Neuronal stem cell (in vitro differentiated cells): ENCODE data around the gene NPHP1.
"Not testable (repeated sequence)": the region's sequence is repeated elsewhere in the genome, so short reads cannot be mapped to it uniquely, and the experiment has no call there.

Source experiments
- DNase-seq: peaks from one replicate; pipeline ENCODE4 v3.0.0-alpha.2; 2013; ENCODE audit warnings: low spot score
- H2AFZ ChIP-seq: one replicate; pipeline ENCODE4 v1.6.1; 2013; ENCODE audit warnings: mild to moderate bottlenecking, low read length, inconsistent platforms
- H2AK5ac ChIP-seq: 2 replicates; pipeline ENCODE4 v1.6.1; 2013; ENCODE audit warnings: low read depth, mild to moderate bottlenecking, inconsistent platforms, low read length, moderate library complexity, mixed read lengths
- H2BK120ac ChIP-seq: 2 replicates; pipeline ENCODE4 v1.6.1; 2013; ENCODE audit warnings: low read depth, mild to moderate bottlenecking, inconsistent platforms, low read length, moderate library complexity, mixed read lengths
- H2BK12ac ChIP-seq: one replicate; pipeline ENCODE4 v1.6.1; 2013; ENCODE audit warnings: low read length, inconsistent platforms
- H2BK15ac ChIP-seq: 2 replicates; pipeline ENCODE4 v1.6.1; 2013; ENCODE audit warnings: mild to moderate bottlenecking, low read length, inconsistent platforms, mixed read lengths
- H2BK5ac ChIP-seq: one replicate; pipeline ENCODE4 v1.6.1; 2013; ENCODE audit warnings: inconsistent platforms, mild to moderate bottlenecking, low read length, moderate library complexity
- H3K14ac ChIP-seq: one replicate; pipeline ENCODE4 v1.6.1; 2013; ENCODE audit warnings: low read length, inconsistent platforms
- H3K18ac ChIP-seq: 2 replicates; pipeline ENCODE4 v1.6.1; 2013; ENCODE audit warnings: low read length, inconsistent platforms
- H3K23ac ChIP-seq: 2 replicates; pipeline ENCODE4 v1.6.1; 2013; ENCODE audit warnings: low read depth, mild to moderate bottlenecking, mixed read lengths, low read length, inconsistent platforms; ENCODE audit not compliant: poor library complexity
- H3K27ac ChIP-seq: replicated peaks from 3 replicates; pipeline ENCODE4 v1.5.1; 2013; ENCODE audit warnings: low read length, inconsistent platforms
- H3K27me3 ChIP-seq, 3 experiments: 2 replicates each; pipeline ENCODE4 v1.6.1; 2013; ENCODE audit warnings: low read length in 3 of 3, mild to moderate bottlenecking in 2 of 3, inconsistent platforms in 1 of 3, low read depth in 1 of 3, mixed read lengths in 1 of 3, moderate library complexity in 1 of 3; ENCODE audit not compliant: control insufficient read depth in 3 of 3, insufficient read depth in 3 of 3
- H3K36me3 ChIP-seq, 2 donors: replicated peaks in 1 of 2; 2 replicates each; pipeline ENCODE4 v1.6.1; 2013; ENCODE audit warnings: low read length in 2 of 2; ENCODE audit not compliant: control insufficient read depth in 2 of 2, insufficient read depth in 2 of 2
- H3K4ac ChIP-seq: 2 replicates; pipeline ENCODE4 v1.6.1; 2013; ENCODE audit warnings: inconsistent platforms, mild to moderate bottlenecking, low read length, moderate library complexity
- H3K4me1 ChIP-seq, 2 donors: 1 replicate in 1 of 2; 2 replicates in 1 of 2; pipeline ENCODE4 v1.6.1; 2013; ENCODE audit warnings: low read length in 2 of 2, low read depth in 1 of 2; ENCODE audit not compliant: control insufficient read depth in 2 of 2, insufficient read depth in 1 of 2
- H3K4me2 ChIP-seq: one replicate; pipeline ENCODE4 v1.6.1; 2013; ENCODE audit warnings: mild to moderate bottlenecking, low read length, inconsistent platforms; ENCODE audit not compliant: insufficient read depth, poor library complexity, severe bottlenecking
- H3K4me3 ChIP-seq, 2 donors: 2 replicates each; pipeline ENCODE4 v1.5.1; 2013; ENCODE audit warnings: low read length in 2 of 2, mild to moderate bottlenecking in 2 of 2, inconsistent platforms in 1 of 2, moderate library complexity in 1 of 2
- H3K79me1 ChIP-seq: one replicate; pipeline ENCODE4 v1.6.1; 2013; ENCODE audit warnings: low read depth, mild to moderate bottlenecking, inconsistent platforms, low read length, moderate library complexity
- H3K9ac ChIP-seq: one replicate; pipeline ENCODE4 v1.6.1; 2013; ENCODE audit warnings: mild to moderate bottlenecking, low read depth, low read length, inconsistent platforms; ENCODE audit not compliant: poor library complexity
- H3K9me3 ChIP-seq, 2 donors: replicated peaks in 1 of 2; 2 replicates each; pipeline versions ENCODE3 to v1.6.1; 2013; ENCODE audit warnings: low read length in 2 of 2, mild to moderate bottlenecking in 2 of 2, inconsistent platforms in 1 of 2, low read depth in 1 of 2, mixed read lengths in 1 of 2, moderate library complexity in 1 of 2; ENCODE audit not compliant: control insufficient read depth in 2 of 2, insufficient read depth in 1 of 2
- H4K8ac ChIP-seq: one replicate; pipeline ENCODE4 v1.6.1; 2013; ENCODE audit warnings: low read depth, mild to moderate bottlenecking, inconsistent platforms, low read length, moderate library complexity
- H4K91ac ChIP-seq: one replicate; pipeline ENCODE4 v1.6.1; 2013; ENCODE audit warnings: low read length, low read depth, mild to moderate bottlenecking, inconsistent platforms; ENCODE audit not compliant: poor library complexity
- WGBS, 2 donors: extraction: QIAGEN DNeasy Blood & Tissue Kit; methylation state at CpG; one replicate each; pipeline ENCODE4 v1.1.7; 2013; ENCODE audit warnings: missing lambda C conversion rate in 2 of 2, mixed read lengths in 1 of 2; ENCODE audit not compliant: insufficient read length in 2 of 2, insufficient replicate concordance in 1 of 2; ENCODE audit errors: extremely low coverage in 2 of 2; 5-methylcytosine and 5-hydroxymethylcytosine counted together

NPHP1 gene

GRCh38 chr2:110099038-110099425 is 105.8 kb downstream of the NPHP1 start:
- Histone ChIP-seq H3K4me2 (no peak overlapping the region), H2AK5ac (no peak overlapping the region), H2BK15ac (no peak overlapping the region), H3K9me3 (no peaks in the 10 kb centered on the region), H3K14ac (no peak overlapping the region), H2AFZ (no peak overlapping the region), H3K4me1 (peaks cover 0 to 1% of the 10 kb centered on the region in 2 donors), H4K91ac (no peak overlapping the region), H3K23ac (no peak overlapping the region), H2BK120ac (no peak overlapping the region), H2BK5ac (no peak overlapping the region), H3K9ac (no peak overlapping the region), H3K27ac (no peak overlapping the region), H3K4me3 (no peak overlapping the region), H4K8ac (no peak overlapping the region), H3K18ac (no peak overlapping the region), H3K79me1 (no peaks in the 10 kb centered on the region), H2BK12ac (no peak overlapping the region), H3K27me3 (no peaks in the 10 kb centered on the region), H3K4ac (no peak overlapping the region), H3K36me3 (no peaks in the 10 kb centered on the region)
- no peak for DNase-seq
- WGBS, 2 donors, result no CpG with 5 or more reads among the region's 6 CpGs

DNA sequence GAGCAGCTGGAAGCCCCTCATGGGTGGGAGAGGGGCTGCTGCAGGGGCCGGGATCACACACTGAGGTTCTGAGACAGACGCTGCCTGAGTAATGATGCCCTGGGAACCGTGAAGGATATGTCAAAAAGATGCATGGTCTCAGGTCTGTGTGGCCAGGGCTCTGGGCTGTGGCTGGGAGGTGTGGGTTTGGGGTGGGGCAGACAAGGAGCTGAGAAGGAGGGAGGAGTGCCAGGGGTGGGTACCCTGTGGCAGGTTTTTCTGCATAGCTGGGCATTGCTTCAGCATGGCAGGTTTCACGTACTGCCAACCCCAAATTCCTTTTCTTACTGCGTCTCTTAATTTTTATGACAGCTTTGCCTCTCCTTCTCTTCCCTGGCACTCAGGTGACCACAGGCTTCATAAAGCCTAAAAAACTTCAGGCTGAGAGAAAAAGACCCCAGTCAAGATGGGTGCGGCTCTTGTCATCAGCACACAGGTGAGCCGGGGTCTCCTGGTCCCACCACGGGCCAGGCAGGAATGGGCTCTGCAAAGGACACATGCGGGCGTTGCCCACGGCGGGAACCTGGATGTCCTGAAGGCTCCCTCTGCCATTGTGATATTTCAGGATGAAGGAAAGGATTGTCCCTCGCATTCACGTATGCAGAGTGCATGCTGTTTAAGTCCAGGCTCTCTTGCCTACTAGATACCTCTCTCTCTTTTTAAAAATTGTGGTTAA is 107.2 kb downstream of the NPHP1 start:
- Histone ChIP-seq H2AK5ac (no peak overlapping the region), H3K27ac (no peak overlapping the region), H3K14ac (no peak overlapping the region), H2BK120ac (no peak overlapping the region), H3K23ac (no peak overlapping the region), H3K4me3 (no peak overlapping the region), H2BK12ac (no peak overlapping the region), H2BK15ac (no peak overlapping the region), H3K36me3 (no peaks in the 10 kb centered on the region), H3K79me1 (no peaks in the 10 kb centered on the region), H3K27me3 (no peaks in the 10 kb centered on the region), H2AFZ (no peak overlapping the region), H2BK5ac (no peak overlapping the region), H3K4ac (no peak overlapping the region), H4K8ac (no peak overlapping the region), H4K91ac (no peak overlapping the region), H3K9me3 (no peaks in the 10 kb centered on the region), H3K4me2 (no peak overlapping the region), H3K18ac (no peak overlapping the region), H3K4me1 (peaks cover 0 to 1% of the 10 kb centered on the region in 2 donors), H3K9ac (no peak overlapping the region)
- WGBS, 2 donors, result no CpG with 5 or more reads among the region's 14 CpGs
- DNase-seq, result no peak

DNA sequence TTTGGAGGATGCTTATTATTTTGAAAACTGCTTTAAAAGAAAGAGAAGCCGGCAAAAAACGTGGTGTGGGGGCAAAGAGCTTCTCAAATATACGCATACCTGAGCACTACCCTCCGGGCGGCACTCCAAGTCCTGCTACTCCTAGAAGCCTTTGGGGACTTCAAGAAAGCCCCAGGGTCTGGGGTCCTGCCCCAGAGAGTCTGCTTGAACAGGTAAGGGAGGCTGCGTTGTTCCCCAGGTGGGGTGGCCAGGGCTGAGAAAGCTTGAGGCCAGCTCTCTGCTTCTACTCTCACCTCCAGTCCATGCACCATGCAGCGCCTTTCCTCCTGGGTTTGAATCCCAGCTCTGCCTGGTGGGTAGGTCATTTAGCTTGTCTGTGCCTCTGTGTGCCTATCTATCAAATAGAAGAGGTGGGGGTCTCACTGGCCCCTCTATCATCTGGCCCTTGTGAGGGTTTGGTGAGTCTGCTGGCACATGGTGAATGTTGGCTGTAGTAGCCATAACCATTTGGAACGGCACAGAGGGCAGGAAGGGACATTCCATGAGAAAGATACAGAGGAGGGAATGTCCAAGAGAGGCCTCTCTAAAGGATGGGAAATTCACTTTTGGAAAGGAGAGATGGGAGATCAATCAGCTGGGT is 108.7 kb downstream of the NPHP1 start:
- Histone ChIP-seq H3K79me1 (no peaks in the 10 kb centered on the region), H3K4me2 (no peak overlapping the region), H3K23ac (no peak overlapping the region), H3K4ac (no peak overlapping the region), H4K8ac (no peak overlapping the region), H3K9me3 (no peaks in the 10 kb centered on the region), H3K14ac (no peak overlapping the region), H3K27me3 (no peaks in the 10 kb centered on the region), H3K27ac (no peak overlapping the region), H2BK120ac (no peak overlapping the region), H2BK5ac (no peak overlapping the region), H2BK15ac (no peak overlapping the region), H2BK12ac (no peak overlapping the region), H2AK5ac (no peak overlapping the region), H2AFZ (no peak overlapping the region), H3K36me3 (no peaks in the 10 kb centered on the region), H3K9ac (no peak overlapping the region), H3K18ac (no peak overlapping the region), H3K4me3 (no peak overlapping the region), H4K91ac (no peak overlapping the region), H3K4me1 (peaks cover 0 to 1% of the 10 kb centered on the region in 2 donors)
- DNase-seq, result no peak
- no CpG with 5 or more reads among the region's 8 CpGs for WGBS, 2 donors

- not testable (repeated sequence) for H3K79me1 ChIP-seq, H3K4me2 ChIP-seq, H2BK15ac ChIP-seq, H3K23ac ChIP-seq, H2BK12ac ChIP-seq, H3K4me1 ChIP-seq, H3K18ac ChIP-seq, H2BK120ac ChIP-seq, H3K27ac ChIP-seq, H4K8ac ChIP-seq, H3K36me3 ChIP-seq, H2BK5ac ChIP-seq, H3K4me3 ChIP-seq, DNase-seq, H2AFZ ChIP-seq, H2AK5ac ChIP-seq, H3K27me3 ChIP-seq, H3K9ac ChIP-seq, H3K14ac ChIP-seq, H4K91ac ChIP-seq, H3K4ac ChIP-seq, H3K9me3 ChIP-seq
- WGBS, 2 donors, result no CpG with 5 or more reads among the region's 6 CpGs
These were observed 109.8 kb downstream of the NPHP1 start for GRCh38 chr2:110094884-110095534.
